Endodermal cell (in vitro differentiated cells): ENCODE data around the gene GBF1. TPM values are rescaled to one million over a fixed set of nuclear protein-coding genes. Genes with fewer than 3 reads are reported as not detected.

Experiments
- DNase-seq: peaks from one replicate; pipeline ENCODE4 v3.0.0-alpha.2; 2017
- H3K27ac ChIP-seq: 2 replicates; pipeline ENCODE4 v1.5.1; 2013; ENCODE audit warnings: mild to moderate bottlenecking, low read depth, low read length, moderate library complexity
- H3K27me3 ChIP-seq: 2 replicates; pipeline ENCODE4 v1.6.1; 2013; ENCODE audit warnings: mild to moderate bottlenecking, low read length, moderate library complexity; ENCODE audit not compliant: insufficient read depth, control insufficient read depth, poor library complexity, severe bottlenecking
- H3K36me3 ChIP-seq: 2 replicates; pipeline ENCODE4 v1.7.0; 2013; ENCODE audit warnings: mild to moderate bottlenecking, low read length, moderate library complexity; ENCODE audit not compliant: control insufficient read depth, insufficient read depth
- H3K4me1 ChIP-seq: one replicate; pipeline ENCODE4 v1.7.0; 2013; ENCODE audit warnings: low read length; ENCODE audit not compliant: control insufficient read depth, insufficient read depth
- H3K4me3 ChIP-seq: 2 replicates; pipeline ENCODE4 v1.5.1; 2013; ENCODE audit warnings: mild to moderate bottlenecking, low read length, moderate library complexity
- H3K9ac ChIP-seq: 2 replicates; pipeline ENCODE4 v1.6.1; 2013; ENCODE audit warnings: mild to moderate bottlenecking, low read length, moderate library complexity; ENCODE audit not compliant: poor library complexity, severe bottlenecking; ENCODE audit errors: extremely low read depth
- H3K9me3 ChIP-seq: 2 replicates; pipeline ENCODE4 v1.6.1; 2013; ENCODE audit warnings: mild to moderate bottlenecking, low read length, moderate library complexity; ENCODE audit not compliant: control insufficient read depth
- H3K27ac Mint-ChIP-seq: 2 replicates; pipeline ENCODE4 v1.8.0; 2020; ENCODE audit warnings: mixed read lengths
- H3K27me3 Mint-ChIP-seq: 2 replicates; pipeline ENCODE4 v1.8.0; 2021; ENCODE audit warnings: mild to moderate bottlenecking, mixed read lengths; ENCODE audit not compliant: insufficient read depth
- H3K36me3 Mint-ChIP-seq: 2 replicates; pipeline ENCODE4 v1.8.0; 2020; ENCODE audit warnings: low read depth, mixed read lengths
- H3K4me1 Mint-ChIP-seq: 2 replicates; pipeline ENCODE4 v1.8.0; 2020; ENCODE audit warnings: mixed read lengths
- H3K4me3 Mint-ChIP-seq: 2 replicates; pipeline ENCODE4 v1.8.0; 2020; ENCODE audit warnings: mild to moderate bottlenecking, moderate library complexity, mixed read lengths
- H3K9me3 Mint-ChIP-seq: 2 replicates; pipeline ENCODE4 v1.8.0; 2020; ENCODE audit warnings: mild to moderate bottlenecking, mixed read lengths
- WGBS, 2 experiments: methylation state at CpG; one replicate each; pipeline versions ENCODE4 v1.1.5 to v1.1.7; 2013; ENCODE audit warnings: missing lambda C conversion rate in 2 of 2, mixed read lengths in 1 of 2; ENCODE audit not compliant: insufficient coverage in 1 of 2, insufficient read length in 1 of 2; 5-methylcytosine and 5-hydroxymethylcytosine counted together
- total RNA-seq, 2 donors: library from RNA; stranded (reverse); fragmentation: NEBNext Ultra II Directional in 1 of 2; extraction: Animal tissue kit (Norgen Biotek cat#: 25700) in 1 of 2; gene quantifications; 2 replicates in 1 of 2; 3 replicates in 1 of 2; pipeline ENCODE4 v1.2.1, GENCODE V29; 2021
- TF ChIP-seq, protein P1 (sequence below): fragments of 200-600 bp; sonication (generic); conservative IDR thresholded peaks from 2 replicates; pipeline ENCODE4 v1.5.0; 2021; ENCODE audit warnings: antibody characterized with exemption, mild to moderate bottlenecking

The GBF1 gene
- total RNA-seq, 2 donors from 2014 or later, result 31.1 to 31.4 TPM

DNA sequence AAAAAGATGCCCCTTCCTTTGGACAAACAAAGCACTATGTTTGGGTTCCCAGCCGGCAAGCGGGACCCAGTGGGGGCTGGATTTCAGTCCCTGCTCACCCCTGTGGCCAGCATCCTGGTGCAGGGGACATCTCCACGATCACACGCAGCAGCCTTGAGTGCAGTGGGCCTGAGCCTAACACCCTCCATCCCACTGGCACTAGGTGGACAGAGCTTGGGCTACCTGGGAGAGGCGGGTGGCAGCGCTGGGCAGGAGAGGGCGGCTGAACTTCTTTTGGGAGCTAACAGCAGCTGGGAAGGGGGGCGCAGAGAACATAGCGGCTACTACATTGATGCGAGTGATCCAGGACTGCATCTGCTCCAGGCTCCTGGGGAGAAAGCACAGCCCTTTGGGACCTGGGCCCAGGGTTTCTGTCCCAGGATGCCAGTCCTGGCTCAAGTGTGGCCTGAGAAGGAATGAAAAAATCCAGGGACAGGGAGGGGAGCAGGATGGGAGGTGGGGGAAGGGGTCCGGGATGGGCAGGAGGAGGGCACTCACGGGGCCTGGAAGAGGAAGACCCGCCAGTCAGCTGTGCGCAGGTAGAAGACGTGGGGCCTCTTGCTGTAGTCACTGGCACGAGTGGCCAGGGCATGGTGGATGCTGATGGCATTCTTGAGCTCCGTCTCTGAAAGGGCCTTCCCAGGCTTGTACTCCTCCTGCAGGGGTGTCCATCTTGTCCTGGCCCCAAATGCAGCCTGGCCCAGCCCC is 159.2 kb downstream of the GBF1 start:
- Histone ChIP-seq H3K9me3 (no peaks in the 10 kb centered on the region), H3K27me3 (peaks cover 29% of the 10 kb centered on the region), H3K27ac (no peak overlapping the region), H3K4me1 (no peaks in the 10 kb centered on the region), H3K4me3 (no peak overlapping the region), H3K36me3 (peaks cover 19% of the 10 kb centered on the region), H3K9ac (no peak overlapping the region)
- WGBS, 2 experiments, result 90 to 96% methylated on average over 16 to 17 of the region's 17 CpGs
- H3K36me3 Mint-ChIP-seq, result peaks cover 17% of the 10 kb centered on the region
- DNase-seq, result no peak
- no peak overlapping the region for H3K4me3 Mint-ChIP-seq
- no peaks in the 10 kb centered on the region for H3K9me3 Mint-ChIP-seq
- H3K27me3 Mint-ChIP-seq, result peaks cover 42% of the 10 kb centered on the region
- no peak overlapping the region for H3K27ac Mint-ChIP-seq
- TF ChIP-seq, protein P1, sequence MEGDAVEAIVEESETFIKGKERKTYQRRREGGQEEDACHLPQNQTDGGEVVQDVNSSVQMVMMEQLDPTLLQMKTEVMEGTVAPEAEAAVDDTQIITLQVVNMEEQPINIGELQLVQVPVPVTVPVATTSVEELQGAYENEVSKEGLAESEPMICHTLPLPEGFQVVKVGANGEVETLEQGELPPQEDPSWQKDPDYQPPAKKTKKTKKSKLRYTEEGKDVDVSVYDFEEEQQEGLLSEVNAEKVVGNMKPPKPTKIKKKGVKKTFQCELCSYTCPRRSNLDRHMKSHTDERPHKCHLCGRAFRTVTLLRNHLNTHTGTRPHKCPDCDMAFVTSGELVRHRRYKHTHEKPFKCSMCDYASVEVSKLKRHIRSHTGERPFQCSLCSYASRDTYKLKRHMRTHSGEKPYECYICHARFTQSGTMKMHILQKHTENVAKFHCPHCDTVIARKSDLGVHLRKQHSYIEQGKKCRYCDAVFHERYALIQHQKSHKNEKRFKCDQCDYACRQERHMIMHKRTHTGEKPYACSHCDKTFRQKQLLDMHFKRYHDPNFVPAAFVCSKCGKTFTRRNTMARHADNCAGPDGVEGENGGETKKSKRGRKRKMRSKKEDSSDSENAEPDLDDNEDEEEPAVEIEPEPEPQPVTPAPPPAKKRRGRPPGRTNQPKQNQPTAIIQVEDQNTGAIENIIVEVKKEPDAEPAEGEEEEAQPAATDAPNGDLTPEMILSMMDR, result no peak
- H3K4me1 Mint-ChIP-seq, result peaks cover 5% of the 10 kb centered on the region

DNA sequence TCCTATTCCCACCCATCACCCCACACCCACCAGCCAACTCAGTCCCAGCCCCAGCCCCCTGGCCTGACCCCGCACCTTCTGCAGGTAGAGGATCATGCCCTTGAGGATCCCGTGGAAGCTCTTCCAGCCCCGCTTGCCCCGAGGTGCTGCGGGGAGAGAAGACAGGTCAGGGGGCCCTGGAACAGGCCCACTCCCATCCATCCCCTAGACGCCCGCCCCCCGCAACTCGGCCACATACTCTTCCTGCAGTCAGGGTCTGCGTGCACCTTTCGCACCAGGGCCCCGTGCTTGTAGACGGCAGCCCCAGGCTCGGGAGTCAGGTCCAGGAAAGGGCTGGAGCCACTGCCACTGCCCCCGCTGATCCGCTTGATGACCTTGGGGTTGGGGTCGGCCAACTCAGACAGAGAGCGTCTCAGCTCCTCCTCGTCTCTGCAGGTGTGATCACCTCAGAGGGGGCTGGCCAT is 159.8 kb downstream of the GBF1 start:
- 92 to 95% methylated on average over 17 to 19 of the region's 19 CpGs for WGBS, 2 experiments
- Histone ChIP-seq H3K27ac (no peak overlapping the region), H3K9ac (no peak overlapping the region), H3K36me3 (peaks cover 15% of the 10 kb centered on the region), H3K4me3 (no peak overlapping the region), H3K27me3 (peaks cover 35% of the 10 kb centered on the region), H3K4me1 (no peaks in the 10 kb centered on the region), H3K9me3 (no peaks in the 10 kb centered on the region)
- H3K36me3 Mint-ChIP-seq, result peaks cover 13% of the 10 kb centered on the region
- no peak overlapping the region for H3K4me3 Mint-ChIP-seq
- DNase-seq, result no peak
- no peak overlapping the region for H3K27ac Mint-ChIP-seq
- peaks cover 46% of the 10 kb centered on the region for H3K27me3 Mint-ChIP-seq
- no peaks in the 10 kb centered on the region for H3K9me3 Mint-ChIP-seq
- TF ChIP-seq, protein P1, result no peak
- H3K4me1 Mint-ChIP-seq, result peaks cover 11% of the 10 kb centered on the region

DNA sequence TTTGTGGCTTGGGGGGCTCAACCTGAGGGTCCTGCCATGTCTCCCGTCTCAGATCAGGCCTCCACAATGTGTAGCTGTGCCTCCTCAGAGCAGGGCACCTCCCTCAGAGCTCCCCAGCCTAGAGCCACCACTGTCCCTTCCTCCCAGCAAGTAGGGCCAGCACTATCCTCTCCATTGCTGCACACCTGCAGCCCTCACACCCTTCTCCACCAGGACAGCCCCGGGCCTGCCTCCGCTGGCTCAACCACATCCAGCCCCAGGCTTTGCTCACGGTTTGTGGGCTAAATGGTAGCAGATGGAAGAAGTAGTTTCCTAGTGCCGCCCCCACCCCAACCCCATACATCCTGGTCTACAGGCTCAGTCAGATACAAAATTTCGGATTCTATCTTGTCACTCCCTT is 160.3 kb downstream of the GBF1 start:
- peaks cover 8% of the 10 kb centered on the region for H3K36me3 Mint-ChIP-seq
- TF ChIP-seq, protein P1, result no peak
- H3K27ac ChIP-seq, result no peak overlapping the region
- H3K9me3 Mint-ChIP-seq, result no peaks in the 10 kb centered on the region
- peaks cover 13% of the 10 kb centered on the region for H3K4me1 Mint-ChIP-seq
- DNase-seq, result no peak
- peaks cover 40% of the 10 kb centered on the region for H3K27me3 ChIP-seq
- no peak overlapping the region for H3K9ac ChIP-seq
- peaks cover 10% of the 10 kb centered on the region for H3K36me3 ChIP-seq
- H3K4me3 Mint-ChIP-seq, result no peak overlapping the region
- H3K27me3 Mint-ChIP-seq, result peaks cover 47% of the 10 kb centered on the region
- H3K4me3 ChIP-seq, result no peak overlapping the region
- WGBS, 2 experiments, result 90 to 93% methylated on average over 2 to 6 of the region's 6 CpGs
- no peaks in the 10 kb centered on the region for H3K9me3 ChIP-seq
- H3K4me1 ChIP-seq, result no peaks in the 10 kb centered on the region
- H3K27ac Mint-ChIP-seq, result no peak overlapping the region
